MCF 10A (cell line): Measurements from ENCODE around the gene TDRD1. TPM values are rescaled to one million over a fixed set of nuclear protein-coding genes. Genes with fewer than 3 reads are reported as not detected.

Source experiments
- BruUV-seq: library from RNA; stranded (reverse); fragments of 400-500 nt; replicated peaks from 2 replicates; lab custom pipeline; 2021; lab: Mats Ljungman, UMichigan
- CTCF ChIA-PET: fragments of 300-600 bp; sonication (Branson Sonifier 250); formaldehyde crosslinking; extraction: SDS; loops from one replicate; lab custom pipeline; 2021; ENCODE audit warnings: antibody characterized with exemption, inconsistent platforms; lab: Yijun Ruan, JAX
- POLR2A ChIA-PET: fragments of 300-600, 350-650 bp; sonication (Branson Sonifier 250); formaldehyde crosslinking; extraction: SDS; loops from one replicate; lab custom pipeline; 2020; ENCODE audit warnings: antibody characterized with exemption, inconsistent platforms; lab: Yijun Ruan, JAX
- DNase-seq: peaks from one replicate; pipeline ENCODE4 v3.0.0-alpha.2; 2018; ENCODE audit not compliant: unreplicated experiment
- H3K27ac Mint-ChIP-seq: one replicate; pipeline ENCODE4 v1.8.0; 2022; ENCODE audit warnings: mild to moderate bottlenecking, low read depth, mixed read lengths; ENCODE audit not compliant: unreplicated experiment
- H3K27me3 Mint-ChIP-seq: one replicate; pipeline ENCODE4 v1.8.0; 2022; ENCODE audit warnings: mixed read lengths; ENCODE audit not compliant: insufficient read depth, unreplicated experiment
- H3K36me3 Mint-ChIP-seq: one replicate; pipeline ENCODE4 v1.8.0; 2022; ENCODE audit warnings: mild to moderate bottlenecking, moderate library complexity, mixed read lengths; ENCODE audit not compliant: insufficient read depth, unreplicated experiment
- H3K4me1 Mint-ChIP-seq: one replicate; pipeline ENCODE4 v1.8.0; 2022; ENCODE audit warnings: mixed read lengths; ENCODE audit not compliant: insufficient read depth, unreplicated experiment
- H3K4me3 Mint-ChIP-seq: one replicate; pipeline ENCODE4 v1.8.0; 2022; ENCODE audit warnings: mild to moderate bottlenecking, moderate library complexity, mixed read lengths; ENCODE audit not compliant: unreplicated experiment
- H3K9me3 Mint-ChIP-seq: one replicate; pipeline ENCODE4 v1.8.0; 2022; ENCODE audit warnings: mixed read lengths; ENCODE audit not compliant: unreplicated experiment
- CTCF ChIP-seq: fragments of 200-600 bp; IDR thresholded peaks from one replicate; pipeline ENCODE4 v1.8.0; 2022; ENCODE audit warnings: antibody characterized with exemption, mild to moderate bottlenecking; ENCODE audit not compliant: unreplicated experiment
- intact Hi-C: fragments of 100-400 bp; cut with micrococcal nuclease; formaldehyde crosslinking; loops from 2 replicates; pipeline ENCODE4 v1.14.1; 2022
- total RNA-seq: library from RNA; stranded (reverse); gene quantifications from 2 replicates; pipeline ENCODE4 v1.2.3, GENCODE V29; 2022

TDRD1 gene
- total RNA-seq, 1 experiment from 2014 or later = not detected

- no peak overlapping the region for H3K27ac Mint-ChIP-seq
- no peak for TF ChIP-seq CTCF
- H3K36me3 Mint-ChIP-seq = no peaks in the 10 kb centered on the region
- POLR2A ChIA-PET = no interaction called here
- no peaks in the 10 kb centered on the region for H3K27me3 Mint-ChIP-seq
- no peak overlapping the region for H3K4me3 Mint-ChIP-seq
- no TSS peak for BruUV-seq
- CTCF ChIA-PET = no interaction called here
- intact Hi-C loops = no loop called here
- no peaks in the 10 kb centered on the region for H3K9me3 Mint-ChIP-seq
- no peak for DNase-seq
- no peaks in the 10 kb centered on the region for H3K4me1 Mint-ChIP-seq
Measured at GRCh38 chr10:114279289-114279688, 100.1 kb downstream of the TDRD1 start.

- ChIA-PET CTCF (interaction anchor here (1.5 kb wide), 1 partner anchor 9 kb away, joined by 3 read pairs; no protein-coding TSS in a partner anchor), POLR2A (interaction anchor here (1.4 kb wide), 1 partner anchor 8 kb away, joined by 7 read pairs; no protein-coding TSS in a partner anchor)
- H3K27me3 Mint-ChIP-seq = no peaks in the 10 kb centered on the region
Measured at GRCh38 chr10:114279901-114280644, 100.9 kb downstream of the TDRD1 start.

GRCh38 chr10:114281006-114281405 is 101.9 kb downstream of the TDRD1 start:
- Mint-ChIP-seq H3K4me1 (no peaks in the 10 kb centered on the region), H3K4me3 (no peak overlapping the region), H3K27me3 (no peaks in the 10 kb centered on the region), H3K9me3 (no peaks in the 10 kb centered on the region), H3K27ac (no peak overlapping the region), H3K36me3 (no peaks in the 10 kb centered on the region)
- POLR2A ChIA-PET = interaction anchor here (1.4 kb wide), 1 partner anchor 9 kb away, joined by 7 read pairs; no protein-coding TSS in a partner anchor
- CTCF ChIA-PET = interaction anchor here (0.6 to 1.9 kb wide), 4 partner anchors 8 to 630 kb away, joined by 3 to 13 read pairs (median 4); no protein-coding TSS in a partner anchor
- TF ChIP-seq CTCF = no peak
- intact Hi-C loops = no loop called here
- BruUV-seq = no TSS peak
- no peak for DNase-seq

More at GRCh38 chr10:114279901-114280644, 100.9 kb downstream of the TDRD1 start:
- no peaks in the 10 kb centered on the region for H3K36me3 Mint-ChIP-seq
- TF ChIP-seq CTCF = no peak
- no peaks in the 10 kb centered on the region for H3K9me3 Mint-ChIP-seq
- H3K4me1 Mint-ChIP-seq = no peaks in the 10 kb centered on the region
- BruUV-seq = no TSS peak
- no peak overlapping the region for H3K27ac Mint-ChIP-seq
- intact Hi-C loops = no loop called here
- H3K4me3 Mint-ChIP-seq = no peak overlapping the region
- DNase-seq = no peak

- Mint-ChIP-seq H3K9me3 (no peaks in the 10 kb centered on the region), H3K4me3 (no peak overlapping the region), H3K27ac (no peak overlapping the region), H3K4me1 (no peaks in the 10 kb centered on the region), H3K36me3 (no peaks in the 10 kb centered on the region), H3K27me3 (no peaks in the 10 kb centered on the region)
- no peak for TF ChIP-seq CTCF
- ChIA-PET POLR2A (interaction anchor here (0.9 to 1.4 kb wide), 2 partner anchors 9 to 107 kb away, joined by 4 to 7 read pairs; partner anchors contain the start of gene CCDC186), CTCF (interaction anchor here (0.6 to 1.9 kb wide), 5 partner anchors 8 to 630 kb away, joined by 3 to 13 read pairs (median 3); no protein-coding TSS in a partner anchor)
- intact Hi-C loops = no loop called here
- DNase-seq = no peak
- no TSS peak for BruUV-seq
Measured at GRCh38 chr10:114281461-114281860, 102.3 kb downstream of the TDRD1 start.

Other genes with a start within 250 kb of the TDRD1 start
- 0.28 and 0.56 TPM in 2 replicates for gene ADRB1, start 135.5 kb upstream of the TDRD1 start, total RNA-seq
- 20.6 and 20.9 TPM in 2 replicates for gene CCDC186, start 5.2 kb upstream of the TDRD1 start, total RNA-seq
- gene VWA2, start 59.9 kb downstream of the TDRD1 start, total RNA-seq = not detected in 2 replicates
- 5.8 and 8.5 TPM in 2 replicates for gene AFAP1L2, start 225.1 kb downstream of the TDRD1 start, total RNA-seq